NCI-H345 treated with DMSO at 0.1 percent for 48 hours (cell line): Measurements from ENCODE around the gene ZDHHC11B.
"Not testable (repeated sequence)": the region's sequence is repeated elsewhere in the genome, so short reads cannot be mapped to it uniquely, and the experiment has no call there.

Source experiments
- DNase-seq: peaks from one replicate; lab custom pipeline; 2025; ENCODE audit not compliant: unreplicated experiment; lab: John Stamatoyannopoulos, UW

ZDHHC11B gene

DNA sequence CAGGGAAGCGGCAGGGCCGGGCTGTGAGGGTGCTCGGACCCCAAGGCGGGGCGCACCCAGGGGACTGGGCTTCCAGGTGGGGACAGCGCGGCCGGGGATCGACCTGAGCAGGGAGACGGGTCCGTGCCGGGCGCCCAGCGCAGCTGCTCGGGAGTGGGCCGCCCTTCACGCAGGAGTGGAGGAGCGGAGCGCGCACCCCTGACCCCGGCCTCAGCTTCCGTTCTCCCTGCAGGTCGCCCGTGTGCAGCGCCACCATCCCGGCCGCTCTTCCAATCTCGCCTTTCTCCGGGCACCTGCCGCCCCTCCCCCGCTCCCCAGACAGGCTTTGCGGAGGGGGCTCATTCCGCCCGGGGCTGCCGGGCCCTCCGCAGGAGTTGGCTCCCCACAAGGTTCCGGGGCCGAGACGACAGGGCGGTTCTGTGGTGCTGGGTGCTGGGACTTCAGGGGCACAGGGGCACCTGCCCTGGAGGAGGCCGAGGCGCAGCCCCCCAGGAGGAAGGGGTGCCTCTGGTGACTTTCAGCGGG lies 714 bp upstream of the ZDHHC11B start:
- not testable (repeated sequence) for DNase-seq

DNA sequence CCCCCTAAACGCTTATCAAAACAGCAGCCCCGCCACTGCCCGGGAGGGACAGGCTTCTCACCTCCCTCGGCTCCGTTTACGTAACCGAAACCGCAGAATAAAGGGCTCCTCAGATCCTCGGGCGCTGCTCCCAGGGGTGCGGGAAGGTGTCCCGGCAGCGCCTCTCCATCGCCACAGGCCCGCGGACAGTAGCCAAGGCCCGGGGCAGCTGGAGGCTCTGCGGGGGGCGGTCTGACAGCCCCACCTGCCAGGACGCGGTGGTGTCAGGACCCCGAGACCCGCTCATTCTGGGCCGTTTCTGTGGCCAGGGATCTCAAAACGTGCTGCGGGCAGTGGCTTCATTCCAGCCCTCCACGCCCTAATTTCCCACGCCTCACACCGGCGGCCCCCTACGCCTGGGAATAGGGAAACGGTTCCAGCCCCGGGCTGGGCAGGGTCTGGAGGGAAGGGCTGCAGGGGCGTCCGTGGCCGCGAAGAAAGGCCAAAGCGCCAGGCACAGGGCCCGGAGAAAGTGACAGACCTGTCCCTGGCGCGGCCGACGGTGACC lies 575 bp downstream of the ZDHHC11B start:
- DNase-seq: not testable (repeated sequence)

DNA sequence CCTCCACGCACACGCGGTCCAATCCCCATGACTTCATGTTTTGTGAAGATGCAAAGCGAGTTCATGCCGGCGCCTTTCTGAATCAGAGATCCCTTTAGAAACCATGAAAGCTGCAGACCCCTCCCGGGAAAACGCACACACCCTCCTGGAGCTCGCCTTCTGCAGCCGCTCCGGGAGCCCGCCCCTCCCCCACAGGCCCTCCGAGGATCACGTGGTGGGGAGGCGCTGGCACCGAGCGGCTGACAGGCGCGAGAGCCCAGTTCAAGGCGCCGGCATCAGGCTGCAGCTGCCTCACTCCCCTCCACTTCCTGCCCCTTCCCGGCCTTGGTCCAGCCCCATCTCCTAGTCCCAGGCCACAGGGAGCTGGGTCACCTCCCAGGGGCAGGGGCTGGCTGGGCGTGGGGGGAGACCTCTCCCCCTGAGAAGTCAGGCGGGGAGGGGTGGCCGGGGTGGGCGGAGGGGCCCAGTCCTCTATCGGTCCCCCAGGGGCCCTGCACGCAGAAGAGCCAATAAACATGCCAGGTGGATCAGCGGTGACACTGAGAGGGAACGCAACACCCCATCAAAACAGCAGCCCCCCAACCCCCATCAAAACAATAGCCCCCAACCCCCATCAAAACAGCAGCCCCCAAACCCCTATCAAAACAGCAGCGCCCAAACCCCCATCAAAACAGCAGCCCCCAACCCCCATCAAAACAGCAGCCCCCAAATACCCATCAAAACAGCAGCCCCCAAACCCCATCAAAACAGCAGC lies 1.3 kb downstream of the ZDHHC11B start:
- DNase-seq: not testable (repeated sequence)

DNA sequence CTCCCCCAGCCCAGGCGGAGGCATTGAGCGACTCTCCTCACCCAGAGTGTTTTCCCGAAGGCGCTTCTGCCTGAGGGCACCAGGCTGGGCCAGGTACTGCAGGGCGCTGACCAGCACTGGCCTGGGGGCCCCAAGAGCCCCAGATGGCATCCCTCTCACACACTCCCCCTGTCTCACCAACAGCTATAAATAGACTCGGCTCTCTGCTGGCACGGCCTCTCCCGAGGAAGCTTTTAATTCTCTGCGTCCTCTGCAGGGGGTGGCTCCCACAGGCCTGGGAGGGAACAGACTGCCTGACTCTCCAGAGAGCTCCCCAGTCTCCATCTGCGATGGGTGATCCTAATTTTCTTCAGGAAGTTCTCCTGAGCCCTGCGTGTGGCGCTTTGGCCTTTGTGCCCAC lies 2.2 kb downstream of the ZDHHC11B start:
- not testable (repeated sequence) for DNase-seq

DNA sequence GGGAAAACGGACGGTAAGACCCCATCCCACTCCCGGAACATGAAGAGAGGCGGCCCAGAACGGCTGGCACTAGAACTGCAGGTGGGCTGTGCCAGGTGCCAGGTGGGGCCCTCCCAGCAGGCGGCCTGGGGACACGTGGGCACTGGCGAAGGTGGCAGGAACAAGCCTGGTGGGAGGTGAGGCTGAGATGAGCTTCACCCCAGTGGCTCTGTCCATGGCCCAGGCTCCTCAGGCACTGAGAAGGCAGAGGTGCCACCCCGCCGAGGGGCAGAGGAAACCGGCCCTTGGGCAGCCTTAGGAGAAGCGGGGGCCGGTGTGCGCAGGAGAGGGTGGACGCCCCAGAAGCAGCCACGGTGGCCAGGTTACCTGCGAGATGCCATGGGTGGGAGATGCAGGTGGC lies 4.0 kb downstream of the ZDHHC11B start:
- DNase-seq: not testable (repeated sequence)

DNA sequence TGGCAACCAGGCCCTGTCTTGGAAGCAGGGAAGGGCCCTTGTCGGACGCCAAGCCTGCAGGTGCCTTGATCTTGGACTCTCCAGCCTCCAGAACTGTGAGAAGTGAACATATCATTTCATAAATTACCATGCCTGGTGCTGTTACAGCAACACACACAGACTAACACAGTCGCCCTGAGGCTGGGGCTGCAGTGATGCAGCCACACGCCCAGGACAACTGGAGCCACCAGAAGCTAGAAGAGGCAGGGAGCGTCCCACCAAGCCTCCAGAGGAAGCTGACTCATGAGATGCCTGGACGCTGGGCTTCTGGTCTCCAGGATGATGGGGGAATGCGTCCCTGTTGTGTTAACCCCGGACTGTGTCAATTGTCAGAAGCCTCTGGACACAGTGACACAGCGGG lies 5.6 kb downstream of the ZDHHC11B start:
- DNase-seq: not testable (repeated sequence)

DNA sequence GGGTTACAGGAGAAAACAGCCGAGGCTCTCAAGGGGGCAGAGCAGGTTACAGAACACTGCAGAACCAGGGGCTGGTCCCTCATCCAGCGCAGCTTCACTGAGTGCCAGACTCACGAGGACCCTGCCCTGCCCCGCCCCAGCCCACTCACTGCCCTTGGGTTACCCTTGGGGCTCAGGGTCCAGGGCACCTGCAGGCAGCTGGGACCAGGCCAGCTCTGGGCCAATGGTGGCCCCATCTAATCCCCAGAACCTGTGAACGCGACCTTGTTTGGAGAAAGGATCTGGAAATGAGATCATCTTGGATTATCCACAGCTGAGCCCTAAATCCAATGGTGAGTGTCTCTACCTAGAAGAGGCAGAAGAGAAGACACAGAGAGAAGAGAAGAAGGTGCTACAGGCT lies 6.1 kb downstream of the ZDHHC11B start:
- not testable (repeated sequence) for DNase-seq

DNA sequence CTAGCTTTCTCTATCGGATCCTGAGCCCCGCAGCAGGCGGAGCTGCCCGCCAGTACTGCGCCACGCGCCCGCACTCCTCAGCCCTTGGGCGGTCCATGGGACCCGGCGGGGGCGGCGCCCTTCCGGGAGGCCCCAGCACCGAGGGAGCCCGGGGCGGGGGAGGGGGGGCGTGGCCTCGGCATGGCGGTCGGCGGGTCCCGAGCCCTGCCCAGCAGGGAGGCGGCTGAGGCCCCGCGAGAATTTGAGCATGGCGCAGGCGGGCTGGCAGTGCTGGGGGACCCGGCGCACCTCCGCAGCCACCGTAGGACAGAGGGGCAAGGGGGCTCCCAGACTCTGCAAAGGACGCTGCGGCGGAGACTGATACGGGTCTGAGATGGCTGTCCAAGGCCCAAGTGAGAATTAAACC lies 6.8 kb downstream of the ZDHHC11B start:
- no peak for DNase-seq

DNA sequence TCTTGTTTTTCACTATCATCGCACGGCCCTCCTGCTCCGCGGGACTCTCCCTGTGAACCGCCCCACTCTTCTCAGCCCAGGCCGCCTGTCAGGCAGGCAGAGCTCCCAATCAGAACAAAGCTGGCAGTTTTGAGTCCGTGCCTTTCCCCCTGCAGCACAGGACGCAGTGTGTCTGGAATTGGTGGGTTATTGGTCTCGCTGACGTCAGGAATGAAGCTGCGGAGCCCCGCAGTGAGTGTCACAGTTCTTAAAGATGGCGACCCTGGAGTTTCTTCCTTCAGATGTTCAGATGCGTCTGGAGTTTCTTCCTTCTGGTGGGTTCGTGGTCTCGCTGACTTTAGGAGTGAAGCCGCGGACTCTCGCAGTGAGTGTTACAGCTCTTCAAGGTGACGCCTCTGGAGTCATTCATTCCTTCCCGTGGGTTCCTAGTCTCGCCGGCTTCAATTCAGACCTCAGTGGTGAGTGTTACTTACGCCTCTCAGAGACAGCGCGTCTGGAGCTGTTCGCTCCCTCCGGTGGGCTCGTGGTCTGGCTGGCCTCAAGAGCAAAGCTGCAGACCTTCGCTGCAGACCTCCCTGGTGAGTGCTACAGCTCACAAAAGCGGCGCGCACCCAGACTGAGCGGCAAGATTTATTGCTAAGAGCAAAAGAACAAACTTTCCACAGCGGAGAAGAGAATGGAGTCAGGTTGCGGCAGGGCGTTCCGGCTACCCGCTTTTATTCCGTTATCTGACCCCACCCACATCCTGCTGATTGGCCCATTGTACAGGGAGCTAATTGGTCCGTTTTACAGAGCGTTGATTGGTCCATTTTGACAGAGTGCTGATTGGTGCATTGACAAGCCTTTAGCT lies 7.4 kb downstream of the ZDHHC11B start:
- DNase-seq: no peak

DNA sequence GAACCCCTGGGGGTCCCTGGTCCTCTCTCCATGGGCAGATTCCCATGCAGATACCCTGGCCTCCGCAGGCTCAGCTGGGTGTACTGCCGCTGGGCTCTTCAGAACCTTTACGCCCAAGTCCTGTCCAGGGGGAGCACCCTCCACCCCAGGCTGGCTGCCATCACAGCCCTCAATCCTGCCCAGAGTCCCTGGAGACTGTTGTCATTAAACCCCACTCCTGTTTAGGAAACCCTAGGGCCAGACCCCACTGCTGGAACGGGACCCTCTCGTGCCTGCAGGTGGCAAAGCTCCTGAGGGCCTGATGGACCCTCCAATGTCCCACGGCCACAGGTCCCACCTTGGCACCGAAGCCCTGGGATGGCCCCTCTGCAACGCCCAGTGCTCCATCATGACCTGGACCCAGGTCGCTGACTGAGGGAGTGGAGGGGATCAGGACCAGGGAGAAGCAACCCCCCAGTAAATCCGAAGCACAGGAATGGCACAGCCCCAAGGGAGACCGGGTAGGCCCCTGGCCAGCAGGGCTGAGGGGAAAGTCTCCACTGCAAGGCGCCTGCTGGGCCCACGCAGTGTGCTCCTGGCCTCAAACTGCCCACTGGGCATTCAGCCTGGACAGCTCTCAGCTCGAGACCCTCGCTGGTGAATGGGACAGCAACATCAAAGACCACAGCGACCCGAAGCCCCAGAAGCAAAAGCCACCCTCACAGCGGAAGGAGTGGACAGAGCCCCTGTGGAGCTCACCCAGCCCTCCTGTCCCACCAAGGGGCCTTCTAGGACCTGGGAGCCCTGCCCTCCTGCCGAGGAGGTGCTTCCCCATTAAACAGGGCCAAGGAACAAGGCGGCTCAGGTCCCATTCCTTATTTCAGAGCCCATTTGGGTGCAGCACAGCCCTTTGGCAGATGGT lies 8.3 kb downstream of the ZDHHC11B start:
- no peak for DNase-seq

DNA sequence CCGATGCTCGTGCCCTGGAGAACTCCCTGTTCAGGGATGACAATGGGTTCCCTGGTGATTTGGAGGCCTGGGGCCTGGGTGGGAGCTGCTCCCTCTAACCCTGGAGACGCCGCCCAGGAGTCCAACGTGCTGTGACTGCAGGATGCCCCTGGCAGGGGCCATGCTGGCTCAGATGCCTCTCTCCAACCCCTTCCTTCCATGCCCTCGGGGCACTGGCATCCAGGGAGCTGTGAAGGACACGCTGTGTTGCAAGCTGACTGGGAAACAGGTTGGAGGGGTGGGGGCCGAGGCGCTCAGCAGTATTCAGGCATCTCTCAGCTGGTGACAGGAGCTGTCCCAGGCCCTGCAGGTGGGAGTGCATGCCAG lies 9.0 kb downstream of the ZDHHC11B start:
- DNase-seq: peak; percentile 1

DNA sequence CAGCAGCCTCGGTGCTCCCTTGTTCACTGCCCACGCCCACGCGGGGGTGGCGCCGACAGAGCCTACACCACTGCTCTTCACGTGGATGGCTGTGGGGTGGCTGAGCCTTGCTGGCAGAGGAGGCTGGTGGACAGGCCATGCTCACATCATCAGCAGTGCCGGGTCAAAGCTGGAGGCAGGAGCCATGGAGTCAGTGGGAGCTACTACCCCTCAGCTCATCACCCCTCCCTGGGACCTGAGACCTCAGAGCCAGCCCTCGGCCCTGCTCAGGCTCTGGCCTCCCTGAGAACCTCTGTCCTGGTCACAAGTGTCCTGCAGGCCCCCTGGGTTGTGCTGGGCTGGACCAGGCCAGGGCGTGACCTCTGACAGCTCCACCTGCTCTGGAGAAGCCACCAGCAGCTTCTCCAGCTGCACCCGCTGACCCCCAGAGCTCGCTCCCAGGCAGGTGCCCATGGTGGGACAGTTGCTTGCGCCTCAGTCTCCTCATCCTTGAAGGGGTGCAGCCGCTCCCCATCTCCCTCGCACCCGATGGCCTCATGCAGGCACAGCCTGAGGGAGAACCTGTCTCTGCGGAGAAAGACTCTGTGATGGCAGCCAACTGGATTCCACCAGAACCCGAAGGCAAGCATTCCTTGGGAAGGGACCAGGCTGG lies 9.5 kb downstream of the ZDHHC11B start:
- DNase-seq: not testable (repeated sequence)

DNA sequence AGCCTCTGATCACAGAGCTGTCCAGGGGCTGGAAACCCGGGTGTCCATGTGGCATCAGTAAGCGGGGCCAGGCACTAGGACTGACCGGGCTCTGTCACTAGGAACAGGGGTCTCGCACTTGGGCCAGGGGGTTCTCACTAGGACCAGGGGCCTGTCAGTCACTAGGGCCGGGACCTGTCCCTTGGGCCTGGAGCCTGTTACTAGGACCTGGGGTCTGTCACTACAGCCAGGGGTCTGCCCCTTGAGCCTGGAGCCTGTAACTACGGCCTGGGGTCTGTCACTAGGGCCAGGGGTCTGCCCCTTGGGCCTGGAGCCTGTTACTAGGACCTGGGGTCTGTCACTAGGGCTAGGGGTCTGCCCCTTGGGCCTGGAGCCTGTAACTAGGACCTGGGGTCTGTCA lies 10.2 kb downstream of the ZDHHC11B start:
- not testable (repeated sequence) for DNase-seq

DNA sequence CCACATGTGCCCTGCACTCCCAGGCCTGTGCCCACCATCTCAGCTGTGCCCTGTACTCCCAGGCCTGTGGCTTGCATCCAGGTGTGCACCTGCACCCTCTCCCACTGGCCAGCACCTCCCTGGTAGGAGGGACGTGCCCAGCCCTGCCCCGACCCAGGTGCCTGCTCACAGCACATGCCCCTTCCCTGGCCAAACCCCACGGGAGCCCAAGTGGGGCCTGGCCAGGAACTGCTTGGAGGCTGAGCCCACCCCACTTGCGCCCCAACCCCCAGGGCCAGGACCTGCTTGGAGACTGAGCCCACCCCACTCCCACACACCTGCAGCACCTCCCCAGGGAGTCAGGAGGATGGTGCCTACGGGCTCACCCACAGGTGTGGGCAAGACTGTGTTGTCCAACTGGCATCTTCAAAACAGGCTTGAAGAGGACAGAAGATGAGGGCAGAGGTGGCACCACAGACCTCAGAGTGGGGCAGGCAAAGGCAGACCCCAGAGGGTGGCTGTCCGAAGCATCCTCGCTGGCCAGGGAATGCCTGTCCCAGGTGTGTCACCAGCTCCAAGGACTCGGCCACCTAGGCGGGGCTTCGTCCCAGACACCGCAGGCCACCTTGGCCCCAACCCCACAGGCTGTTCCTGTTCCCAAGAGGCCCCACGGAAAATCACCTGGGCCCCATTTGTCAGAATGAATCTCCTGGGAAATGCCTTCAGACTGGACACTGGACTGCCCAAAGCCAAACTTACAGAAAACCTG lies 10.8 kb downstream of the ZDHHC11B start:
- no peak for DNase-seq

DNA sequence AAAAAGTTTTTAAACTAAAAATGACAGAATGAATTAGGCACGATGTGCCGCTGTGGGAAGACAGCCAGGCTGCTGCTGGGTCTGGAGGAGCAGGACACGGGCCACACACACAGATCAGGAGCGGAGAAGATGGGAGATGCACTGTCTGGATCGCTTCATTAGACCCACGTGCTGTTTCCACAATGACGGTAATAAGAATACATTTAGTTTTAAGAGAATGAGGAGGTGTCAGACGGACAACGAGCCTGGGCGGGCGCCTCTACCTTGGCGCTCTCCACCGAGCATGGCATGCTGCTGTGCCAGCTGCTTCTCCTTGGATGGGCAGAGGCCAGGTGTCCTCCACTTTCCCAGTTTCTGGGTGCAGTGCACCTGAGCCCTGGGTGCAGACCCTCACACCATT lies 11.6 kb downstream of the ZDHHC11B start:
- not testable (repeated sequence) for DNase-seq

DNA sequence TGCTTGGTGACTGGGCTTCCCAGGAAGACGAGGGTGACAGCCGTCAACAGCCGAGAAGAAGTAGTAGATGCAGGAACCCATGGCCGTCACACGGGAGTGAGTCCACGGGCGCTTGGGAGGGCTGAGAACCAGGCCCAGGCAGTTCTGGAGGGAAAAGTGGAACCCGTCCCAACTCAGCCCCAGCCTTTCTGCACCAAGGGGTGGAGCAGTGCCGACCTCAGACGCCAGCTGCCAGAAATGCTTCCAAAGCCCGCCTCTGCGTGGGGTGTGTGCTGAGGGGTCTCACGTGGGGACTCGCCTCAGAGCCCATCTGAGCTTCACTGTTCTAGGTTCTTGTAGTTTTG lies 12.0 kb downstream of the ZDHHC11B start:
- not testable (repeated sequence) for DNase-seq

DNA sequence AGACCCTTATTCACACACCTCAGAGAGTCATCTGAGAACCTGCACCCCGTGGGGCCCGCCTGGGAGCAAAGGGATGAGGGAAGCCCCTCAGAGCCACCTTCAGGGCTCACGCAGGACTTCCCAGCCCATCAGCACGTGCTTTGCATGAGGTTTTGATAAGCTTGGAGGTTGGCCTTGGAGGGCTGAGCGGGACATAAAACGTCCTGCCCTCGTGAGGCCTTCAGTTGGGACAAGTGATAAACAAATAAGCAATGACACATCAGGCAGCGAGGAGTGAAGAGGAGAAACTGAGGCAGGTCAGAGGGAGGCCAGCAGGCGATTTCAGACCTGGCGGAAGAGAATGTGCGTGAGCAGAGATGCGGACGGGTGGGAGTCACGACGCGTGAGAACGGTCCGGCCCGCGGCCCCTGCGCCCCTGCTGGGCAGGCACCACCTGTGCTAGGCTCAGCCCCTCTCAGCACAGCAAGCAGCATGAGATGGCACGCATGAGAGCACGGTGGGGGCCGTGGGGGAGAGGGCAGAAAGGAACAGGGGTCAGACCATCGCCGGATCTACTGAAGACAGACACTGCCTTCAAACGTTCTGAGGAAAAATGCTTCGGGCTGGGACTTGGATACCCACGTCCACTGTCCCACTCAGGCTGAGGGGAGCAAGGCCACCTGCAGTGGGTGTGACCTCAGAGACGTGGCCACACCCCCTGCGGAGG lies 12.5 kb downstream of the ZDHHC11B start:
- DNase-seq: not testable (repeated sequence)

DNA sequence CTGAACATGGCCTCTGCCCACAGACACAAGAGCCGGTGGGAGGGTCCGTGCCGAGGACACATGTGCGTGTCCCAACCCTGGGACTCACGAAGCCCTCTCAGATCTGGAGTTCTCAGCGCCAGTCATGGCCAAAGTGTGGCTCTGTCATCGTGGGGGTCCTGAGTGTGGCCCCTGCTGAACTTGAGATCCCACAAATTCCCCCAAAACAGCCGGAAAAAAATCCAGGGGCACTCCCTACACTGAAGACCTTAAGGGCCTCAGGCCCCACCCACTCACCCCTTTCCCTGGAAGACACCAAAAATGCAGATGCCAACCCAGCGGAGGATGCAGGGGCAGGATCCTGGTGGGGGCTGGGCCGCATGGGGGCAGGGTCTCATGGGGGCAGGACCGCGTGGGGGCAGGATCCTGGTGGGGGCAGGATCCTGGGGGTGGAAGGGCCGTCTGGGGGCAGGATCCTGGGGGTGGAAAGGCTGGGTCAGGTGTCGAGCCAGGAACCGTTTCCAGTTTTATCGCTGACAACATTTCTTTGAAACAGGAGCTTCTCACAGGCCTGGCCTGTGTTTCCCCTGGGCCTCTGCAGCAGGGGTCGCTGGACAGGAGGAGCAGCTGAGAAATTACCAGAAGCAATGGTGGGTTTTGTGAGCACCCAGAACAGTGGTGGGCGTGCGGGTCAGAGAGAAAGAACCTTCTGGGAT lies 13.3 kb downstream of the ZDHHC11B start:
- not testable (repeated sequence) for DNase-seq
